HG03342 (cell line): ENCODE results near the gene PGRMC2.

Experiments
- ATAC-seq: cut with Tn5 transposase; IDR thresholded peaks from one replicate; pipeline ENCODE4 v1.9.1; 2021; ENCODE audit warnings: mild to moderate bottlenecking, moderate library complexity; ENCODE audit not compliant: unreplicated experiment

The PGRMC2 gene, protein sequence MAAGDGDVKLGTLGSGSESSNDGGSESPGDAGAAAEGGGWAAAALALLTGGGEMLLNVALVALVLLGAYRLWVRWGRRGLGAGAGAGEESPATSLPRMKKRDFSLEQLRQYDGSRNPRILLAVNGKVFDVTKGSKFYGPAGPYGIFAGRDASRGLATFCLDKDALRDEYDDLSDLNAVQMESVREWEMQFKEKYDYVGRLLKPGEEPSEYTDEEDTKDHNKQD

DNA sequence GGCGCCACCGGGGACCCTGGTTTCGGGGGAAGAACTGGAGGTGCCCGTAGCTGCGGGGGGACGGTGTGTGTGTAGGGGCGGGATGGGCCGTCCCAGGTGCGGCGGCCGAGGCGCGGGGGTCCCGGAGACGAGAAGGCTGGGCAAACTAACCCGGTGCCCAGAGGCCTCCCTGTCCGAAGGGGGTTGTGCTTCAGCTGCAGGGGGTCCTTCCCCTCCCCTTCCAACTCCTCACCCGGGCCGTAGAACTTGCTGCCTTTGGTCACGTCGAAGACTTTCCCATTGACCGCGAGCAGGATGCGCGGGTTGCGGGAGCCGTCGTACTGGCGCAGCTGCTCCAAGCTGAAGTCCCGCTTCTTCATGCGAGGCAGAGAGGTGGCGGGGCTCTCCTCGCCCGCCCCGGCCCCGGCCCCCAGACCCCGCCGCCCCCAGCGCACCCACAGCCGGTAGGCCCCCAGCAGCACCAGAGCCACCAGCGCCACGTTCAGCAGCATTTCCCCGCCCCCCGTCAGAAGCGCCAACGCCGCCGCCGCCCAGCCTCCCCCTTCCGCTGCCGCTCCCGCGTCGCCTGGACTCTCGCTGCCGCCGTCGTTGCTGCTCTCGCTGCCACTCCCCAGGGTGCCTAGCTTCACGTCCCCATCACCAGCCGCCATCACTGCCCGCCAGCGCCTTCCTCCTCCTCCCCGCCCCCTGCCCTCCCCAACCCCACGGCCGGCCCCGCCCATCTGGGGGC is at the start of gene PGRMC2:
Gene PGRMC2, minus strand, starts transcription at position 673 of the 730 bp plus-strand sequence. Its CDS starts 23 bp downstream, at position 650.
- no peak for ATAC-seq

GRCh38 chr4:128335541-128335940 is 47.9 kb upstream of the PGRMC2 start:
- no peak for ATAC-seq

DNA sequence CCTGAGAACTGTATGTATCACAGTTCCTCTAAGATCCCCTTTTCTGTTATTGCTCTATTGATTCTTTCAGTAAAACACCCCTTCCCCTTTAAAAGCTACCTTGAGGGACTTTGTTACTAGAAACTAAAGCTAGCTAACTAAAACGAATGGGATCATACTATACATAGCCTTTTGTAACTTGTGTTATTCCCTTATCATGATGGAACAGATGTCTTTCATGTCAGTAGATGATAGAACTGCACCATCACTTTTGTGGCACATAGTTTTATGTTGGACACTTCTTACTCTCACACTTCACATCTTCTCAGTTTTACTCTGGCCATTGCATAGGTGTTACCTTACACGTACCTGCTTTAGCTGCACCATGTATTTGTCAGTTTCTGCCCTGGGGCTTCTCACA is 46.6 kb upstream of the PGRMC2 start:
- ATAC-seq: no peak

DNA sequence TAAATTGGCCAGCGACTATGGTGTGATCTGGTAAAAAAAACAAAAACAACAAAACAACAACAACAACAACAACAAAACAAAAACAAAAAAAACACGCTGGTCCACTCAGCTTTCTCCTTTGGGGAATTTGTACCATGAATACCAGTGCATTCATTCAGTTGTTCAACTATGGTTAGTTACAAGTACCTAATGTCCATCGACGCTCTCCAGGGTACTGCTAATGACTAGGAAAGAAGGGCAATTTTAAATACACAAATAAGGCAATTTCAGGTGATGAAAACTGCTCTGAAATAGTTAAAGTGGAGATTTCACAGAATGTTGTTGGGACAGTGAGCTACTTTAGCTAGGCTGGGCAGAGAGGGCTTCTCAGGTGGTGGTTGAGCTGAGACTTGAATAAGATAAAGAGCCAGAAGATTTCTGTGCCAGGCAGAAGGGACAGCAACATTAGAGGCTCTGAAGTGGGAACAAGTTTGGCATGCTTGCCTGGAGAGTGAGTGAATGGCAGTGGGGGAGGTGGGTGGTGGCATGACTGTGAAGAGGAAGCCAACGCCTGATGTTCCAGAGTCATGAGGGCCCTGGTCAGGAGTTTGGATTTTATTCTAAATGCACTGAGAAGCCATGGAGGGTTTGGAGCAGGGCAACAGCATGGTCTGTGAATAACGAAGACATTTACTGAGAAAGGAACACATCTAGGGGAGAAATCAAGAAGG is 45.9 kb upstream of the PGRMC2 start:
- ATAC-seq: no peak

- no peak for ATAC-seq
Measured at GRCh38 chr4:128332081-128332480, 44.5 kb upstream of the PGRMC2 start.

- ATAC-seq: no peak
Measured at GRCh38 chr4:128329638-128330037, 42.0 kb upstream of the PGRMC2 start.

DNA sequence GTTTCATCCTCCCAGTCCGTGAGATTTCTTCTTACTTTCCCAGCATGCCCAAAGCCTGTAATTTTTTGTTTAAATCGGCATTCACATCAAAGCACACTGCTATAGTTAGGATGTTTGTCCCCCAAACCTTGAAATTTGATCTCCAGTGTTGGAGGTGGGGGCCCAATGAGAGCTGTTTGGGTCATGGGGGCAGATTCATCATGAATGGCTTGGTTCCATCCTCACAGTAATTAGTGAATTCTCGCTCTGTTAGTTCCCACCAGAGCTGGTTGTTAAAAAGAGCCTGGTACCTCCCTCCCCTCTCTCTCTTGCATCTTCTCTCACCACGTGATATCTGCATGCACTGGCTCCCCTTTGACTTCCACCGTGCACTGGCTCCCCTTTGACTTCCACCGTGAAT is 40.5 kb upstream of the PGRMC2 start:
- ATAC-seq: no peak

GRCh38 chr4:128323401-128323800 is 35.8 kb upstream of the PGRMC2 start:
- ATAC-seq: no peak

GRCh38 chr4:128322986-128323385 is 35.4 kb upstream of the PGRMC2 start:
- ATAC-seq: no peak

DNA sequence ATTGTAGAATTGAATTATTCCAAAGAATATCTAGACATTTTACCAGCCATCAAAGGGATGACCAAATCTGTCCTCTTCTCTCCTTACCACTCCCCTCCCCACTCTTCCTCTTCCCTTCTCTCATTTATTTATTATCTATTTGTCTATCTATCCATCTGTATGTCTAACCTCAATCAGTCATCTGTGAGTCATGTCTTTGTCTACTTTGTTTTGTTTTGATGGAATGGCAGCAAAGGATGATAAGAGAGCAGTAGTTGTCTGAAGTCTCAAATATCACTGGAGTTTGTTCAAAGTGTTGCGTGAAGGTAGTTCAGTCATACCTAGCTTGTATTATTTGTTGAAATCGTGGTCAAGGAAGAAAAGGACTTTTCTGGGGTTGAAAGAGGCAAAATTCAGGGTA is 34.7 kb upstream of the PGRMC2 start:
- no peak for ATAC-seq

- no peak for ATAC-seq
Measured at GRCh38 chr4:128320656-128321055, 33.0 kb upstream of the PGRMC2 start.

DNA sequence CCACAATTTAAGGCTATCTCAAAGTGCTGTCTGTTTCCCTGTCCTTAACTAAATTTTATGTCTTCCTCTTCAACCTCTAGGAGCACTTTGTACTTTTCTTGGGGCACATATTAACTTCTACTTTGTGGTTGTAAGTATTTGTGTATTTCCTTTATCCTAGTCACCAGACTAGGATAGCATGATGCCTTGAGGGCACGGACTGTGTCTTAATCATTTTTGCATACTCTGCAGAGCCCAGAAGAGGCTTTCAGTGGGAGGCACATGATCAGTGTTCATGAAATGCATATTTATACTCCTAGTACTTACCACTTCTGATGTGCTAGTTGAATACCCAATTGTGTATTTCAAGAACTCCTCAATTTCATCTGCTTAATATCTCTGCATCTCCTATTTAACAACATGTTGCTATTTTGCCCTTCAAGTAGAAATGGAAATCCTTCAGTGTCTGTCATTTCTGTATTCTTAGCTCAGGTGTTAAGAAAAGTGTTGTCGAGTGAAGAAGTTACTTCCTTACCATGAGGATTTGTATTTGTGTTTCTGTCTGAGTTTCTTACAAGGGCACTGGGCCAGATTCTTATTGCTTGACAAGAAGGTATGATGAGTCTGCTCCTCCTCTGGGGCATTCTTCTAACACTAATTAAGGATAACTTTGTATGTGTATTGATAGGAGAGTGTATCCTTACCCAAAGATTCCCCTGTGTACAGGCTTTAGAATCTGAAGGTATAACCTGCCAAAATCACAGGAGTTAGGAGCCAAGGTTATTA is 28.3 kb upstream of the PGRMC2 start:
- ATAC-seq: no peak

- ATAC-seq: no peak
Measured at GRCh38 chr4:128311659-128312403, 24.2 kb upstream of the PGRMC2 start.

- ATAC-seq: no peak
Measured at GRCh38 chr4:128310266-128310697, 22.7 kb upstream of the PGRMC2 start.

DNA sequence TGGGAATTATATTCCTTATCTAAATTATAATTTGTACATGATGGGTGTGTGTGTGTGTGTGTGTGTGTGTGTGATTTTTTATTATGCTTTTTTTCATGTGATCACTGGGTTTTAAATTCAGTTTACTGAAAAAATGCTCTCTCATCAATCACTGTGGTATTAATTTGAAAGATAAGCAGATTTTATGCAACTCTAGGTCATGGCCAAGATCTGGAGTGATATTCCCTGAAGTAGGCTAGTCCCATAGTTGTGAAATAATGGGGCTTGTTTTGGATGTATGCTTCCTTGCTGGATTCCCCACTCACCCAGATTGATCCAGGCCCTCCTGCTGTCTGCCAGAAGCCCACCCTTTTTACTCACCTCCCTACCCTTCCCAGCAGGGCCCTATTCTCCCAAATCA is 22.0 kb upstream of the PGRMC2 start:
- no peak for ATAC-seq

GRCh38 chr4:128308986-128309385 is 21.4 kb upstream of the PGRMC2 start:
- no peak for ATAC-seq

GRCh38 chr4:128307123-128307571 is 19.5 kb upstream of the PGRMC2 start:
- peak; percentile 87 for ATAC-seq

DNA sequence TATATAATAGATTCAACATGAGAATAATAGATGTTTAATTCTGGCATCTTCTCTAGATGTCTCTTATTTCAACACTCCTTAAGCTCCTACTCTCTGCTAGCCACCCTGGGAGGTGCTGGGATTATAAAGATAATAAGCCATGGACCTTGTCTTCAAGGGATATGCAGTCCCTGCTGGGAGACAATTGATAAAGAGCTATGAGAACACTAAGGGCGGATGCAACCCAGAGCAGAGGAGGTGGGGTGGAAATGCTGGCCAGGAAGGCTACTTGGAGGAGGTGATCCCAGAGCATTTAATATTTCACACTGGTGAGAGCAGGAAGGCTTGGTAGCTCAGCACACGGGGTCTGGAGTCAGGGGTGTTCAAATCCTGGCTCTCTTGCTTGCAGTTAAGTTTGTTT is 18.3 kb upstream of the PGRMC2 start:
- ATAC-seq: no peak

DNA sequence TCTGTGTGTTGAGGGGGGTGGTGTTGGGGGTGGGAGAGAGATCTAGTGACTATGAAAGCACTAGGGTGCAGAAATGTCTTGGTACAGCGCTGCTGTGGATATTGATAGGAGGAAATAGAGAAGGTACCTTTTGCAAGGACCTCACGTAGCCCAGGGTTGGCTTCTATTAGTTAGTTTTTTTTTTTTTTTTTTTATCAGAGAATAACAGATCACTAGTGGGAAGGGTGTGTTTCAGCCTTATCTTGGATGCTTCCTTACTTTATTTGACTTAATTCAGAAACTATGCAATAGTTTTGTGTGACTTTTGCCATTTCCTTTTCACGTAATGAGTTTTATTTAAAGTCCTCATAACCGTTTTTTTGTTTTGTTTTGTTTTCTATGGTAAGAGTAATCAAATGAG is 16.4 kb upstream of the PGRMC2 start:
- no peak for ATAC-seq

DNA sequence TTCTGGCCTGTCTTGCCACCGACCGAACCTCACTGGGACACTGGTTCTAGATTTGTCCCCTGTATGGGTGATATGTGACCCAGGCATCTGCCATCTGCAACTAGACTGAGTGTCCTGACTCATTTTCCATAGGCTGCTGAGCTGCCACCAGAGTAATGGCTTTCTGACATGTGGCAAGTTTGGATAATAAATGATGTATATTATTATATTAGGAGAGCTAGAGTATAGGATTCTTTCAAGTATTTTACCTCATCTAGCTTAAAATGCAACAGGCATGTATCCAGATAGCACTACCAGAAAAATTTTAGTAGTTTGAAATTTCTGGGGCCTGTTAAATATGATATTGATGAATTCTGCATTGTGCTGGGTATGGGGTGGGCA is 15.8 kb upstream of the PGRMC2 start:
- no peak for ATAC-seq
